Right lobe of liver (tissue), 6 donors: ENCODE measurements around the gene PRKAR2B. TPM values are rescaled to one million over a fixed set of nuclear protein-coding genes. Genes with fewer than 3 reads are reported as not detected.
A peak's percentile ranks its signal among the peaks of the same experiment; 100 is the strongest.

Source experiments
- ATAC-seq, 4 donors: fragments of 200-7000 bp; cut with Tn5 transposase; one replicate each; pipeline ENCODE4 v1.9.1; 2020; ENCODE audit warnings: mild to moderate bottlenecking in 4 of 4, moderate library complexity in 4 of 4
- DNase-seq, 3 donors: peaks; one replicate each; pipeline ENCODE4 v3.0.0-alpha.2; 2020
- H3K27ac ChIP-seq, 3 donors: fragments of 200-600 bp; one replicate each; pipeline ENCODE4 v1.8.0; 2022
- H3K27me3 ChIP-seq, 2 donors: fragments of 200-600 bp; one replicate each; pipeline ENCODE4 v1.8.0; 2022
- H3K36me3 ChIP-seq, 4 donors: fragments of 200-600 bp; sonication (generic) in 1 of 4; one replicate each; pipeline versions ENCODE4 v1.5.1 to v1.8.0; 2017 to 2022; ENCODE audit warnings: control low read depth in 1 of 4
- H3K4me1 ChIP-seq, 4 donors: fragments of 200-600 bp; sonication (generic) in 1 of 4; one replicate each; pipeline versions ENCODE4 v1.5.1 to v1.8.0; 2017 to 2022; ENCODE audit warnings: control low read depth in 1 of 4
- H3K4me3 ChIP-seq, 3 donors: fragments of 200-600 bp; one replicate each; pipeline ENCODE4 v1.8.0; 2022
- H3K9me3 ChIP-seq, 4 donors: fragments of 200-600 bp; sonication (generic) in 1 of 4; one replicate each; pipeline versions ENCODE4 v1.5.1 to v1.8.0; 2017 to 2022; ENCODE audit warnings: control low read depth in 1 of 4
- POLR2A ChIP-seq: fragments of 450-650 bp; IDR thresholded peaks from one replicate; pipeline ENCODE4 v1.6.1; 2017; ENCODE audit warnings: antibody characterized with exemption, mild to moderate bottlenecking
- WGBS: methylation state at CpG from one replicate; pipeline ENCODE4 v1.1.6; 2018; ENCODE audit warnings: low coverage, low lambda C conversion rate; ENCODE audit not compliant: insufficient coverage; ENCODE audit errors: missing lambda C conversion rate; 5-methylcytosine and 5-hydroxymethylcytosine counted together
- intact Hi-C, 2 donors: fragments of 100-400 bp; cut with DNase I; formaldehyde crosslinking; loops; one replicate each; pipeline versions ENCODE4 v1.11.2 to v1.14.1; 2022
- total RNA-seq, 6 experiments: library from RNA; depleted of rRNA in 2 of 6; stranded (reverse); fragments of >200 nt in 2 of 6; fragmentation: NEBNext Ultra II Directional in 3 of 6; extraction: Animal tissue kit (Norgen Biotek cat#: 25700) in 3 of 6; gene quantifications; one replicate each; pipeline versions ENCODE4 v1.1.0 to v1.2.4, GENCODE V29; 2016 to 2023
- TF ChIP-seq, protein P1 (sequence below), 4 donors: fragments of 200-600 bp in 3 of 4; fragments of 450-650 bp in 1 of 4; IDR thresholded peaks; one replicate each; pipeline versions ENCODE4 v1.5.1 to v1.8.0; 2016 to 2022; ENCODE audit warnings: antibody characterized with exemption in 4 of 4, mild to moderate bottlenecking in 2 of 4
- donor health status: DM: no; HTN: yes; CAD: no.
- donor health status: DM: no; HTN: no; CAD: no.
- donor health status: DM: no; HTN: no; CAD: no.
- donor health status: DM: no; HTN: yes; CAD: no.
- donor health status: DM: no; HTN: yes; CAD: no.

Gene PRKAR2B
- total RNA-seq, 6 experiments from 2014 or later = 1.4 to 2.9 (median 1.8) TPM

- Histone ChIP-seq H3K9me3 (no peaks in the 10 kb centered on the region), H3K36me3 (no peaks in the 10 kb centered on the region), H3K27me3 (no peaks in the 10 kb centered on the region), H3K27ac (peak overlapping the region in 2 of 3 donors; percentile 46 to 51), H3K4me3 (no peak overlapping the region), H3K4me1 (peaks cover 0 to 6% (median 0%) of the 10 kb centered on the region in 4 donors)
- intact Hi-C loops = no loop called here
- DNase-seq (no peak), ATAC-seq (peak in 3 of 4 donors; percentile 51 to 70 (median 56))
- 98% methylated on average over 4 of the region's 4 CpGs for WGBS
- TF ChIP-seq, protein P1, sequence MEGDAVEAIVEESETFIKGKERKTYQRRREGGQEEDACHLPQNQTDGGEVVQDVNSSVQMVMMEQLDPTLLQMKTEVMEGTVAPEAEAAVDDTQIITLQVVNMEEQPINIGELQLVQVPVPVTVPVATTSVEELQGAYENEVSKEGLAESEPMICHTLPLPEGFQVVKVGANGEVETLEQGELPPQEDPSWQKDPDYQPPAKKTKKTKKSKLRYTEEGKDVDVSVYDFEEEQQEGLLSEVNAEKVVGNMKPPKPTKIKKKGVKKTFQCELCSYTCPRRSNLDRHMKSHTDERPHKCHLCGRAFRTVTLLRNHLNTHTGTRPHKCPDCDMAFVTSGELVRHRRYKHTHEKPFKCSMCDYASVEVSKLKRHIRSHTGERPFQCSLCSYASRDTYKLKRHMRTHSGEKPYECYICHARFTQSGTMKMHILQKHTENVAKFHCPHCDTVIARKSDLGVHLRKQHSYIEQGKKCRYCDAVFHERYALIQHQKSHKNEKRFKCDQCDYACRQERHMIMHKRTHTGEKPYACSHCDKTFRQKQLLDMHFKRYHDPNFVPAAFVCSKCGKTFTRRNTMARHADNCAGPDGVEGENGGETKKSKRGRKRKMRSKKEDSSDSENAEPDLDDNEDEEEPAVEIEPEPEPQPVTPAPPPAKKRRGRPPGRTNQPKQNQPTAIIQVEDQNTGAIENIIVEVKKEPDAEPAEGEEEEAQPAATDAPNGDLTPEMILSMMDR (IDR thresholded peaks at IDR 0.05) = no peak
- TF ChIP-seq POLR2A = no peak
Measured at GRCh38 chr7:107123392-107123791, 78.9 kb downstream of the PRKAR2B start.

DNA sequence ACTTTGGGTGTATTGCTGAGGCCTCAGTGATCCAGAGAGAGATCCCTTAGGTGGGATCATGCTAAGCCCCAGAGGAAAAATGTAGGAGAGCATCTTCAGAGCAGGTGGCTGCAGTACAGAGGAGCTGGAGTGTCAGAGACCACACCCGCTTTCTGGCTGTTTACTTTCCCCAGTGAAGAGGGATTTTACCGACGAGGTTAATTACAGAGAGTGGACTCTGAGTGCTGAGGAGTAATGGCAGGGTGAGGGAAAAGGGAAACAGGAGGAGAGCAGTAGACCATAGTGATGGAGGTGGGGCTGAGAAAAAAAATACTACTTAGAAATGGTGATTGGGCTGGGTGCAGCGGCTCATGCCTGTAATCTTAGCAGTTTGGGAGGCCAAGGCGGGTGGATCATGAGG lies 81.0 kb downstream of the PRKAR2B start:
- intact Hi-C loops = no loop called here
- TF ChIP-seq, protein P1 (IDR thresholded peaks at IDR 0.05) = no peak
- TF ChIP-seq POLR2A = no peak
- Histone ChIP-seq H3K27me3 (no peaks in the 10 kb centered on the region), H3K4me3 (no peak overlapping the region), H3K36me3 (no peaks in the 10 kb centered on the region), H3K9me3 (no peaks in the 10 kb centered on the region), H3K27ac (no peak overlapping the region), H3K4me1 (peaks cover 0 to 6% (median 0%) of the 10 kb centered on the region in 4 donors)
- DNase-seq (no peak), ATAC-seq (no peak)
- 72% methylated on average over 5 of the region's 5 CpGs for WGBS

DNA sequence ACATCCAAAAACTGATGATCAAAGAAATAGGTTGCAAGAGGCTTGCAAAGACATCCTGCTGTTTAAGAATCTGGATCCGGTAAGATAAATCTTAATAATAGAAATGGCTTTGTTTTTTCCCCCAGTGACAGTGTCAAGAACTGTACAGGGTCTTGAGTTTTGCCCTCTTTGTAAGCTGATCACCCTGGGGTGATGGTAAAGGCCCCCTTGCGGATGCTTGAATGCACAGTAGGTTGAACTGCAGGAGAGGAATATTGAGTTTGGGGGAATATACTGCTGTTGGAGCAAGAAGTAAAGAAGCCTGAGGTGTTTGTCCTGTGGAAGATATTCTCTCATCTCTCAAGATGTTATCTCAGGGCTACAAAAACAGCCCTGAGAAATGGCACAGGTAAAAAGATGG lies 83.7 kb downstream of the PRKAR2B start:
- intact Hi-C loops = no loop called here
- TF ChIP-seq, protein P1 (IDR thresholded peaks at IDR 0.05) = no peak
- no peak for TF ChIP-seq POLR2A
- WGBS = 87% methylated on average over 2 of the region's 2 CpGs
- H3K27ac ChIP-seq = no peak overlapping the region
- H3K4me1 ChIP-seq = no peaks in the 10 kb centered on the region
- H3K4me3 ChIP-seq = no peak overlapping the region
- ATAC-seq (no peak), DNase-seq (no peak)
- no peaks in the 10 kb centered on the region for H3K9me3 ChIP-seq
- H3K27me3 ChIP-seq = no peaks in the 10 kb centered on the region
- H3K36me3 ChIP-seq = no peaks in the 10 kb centered on the region

DNA sequence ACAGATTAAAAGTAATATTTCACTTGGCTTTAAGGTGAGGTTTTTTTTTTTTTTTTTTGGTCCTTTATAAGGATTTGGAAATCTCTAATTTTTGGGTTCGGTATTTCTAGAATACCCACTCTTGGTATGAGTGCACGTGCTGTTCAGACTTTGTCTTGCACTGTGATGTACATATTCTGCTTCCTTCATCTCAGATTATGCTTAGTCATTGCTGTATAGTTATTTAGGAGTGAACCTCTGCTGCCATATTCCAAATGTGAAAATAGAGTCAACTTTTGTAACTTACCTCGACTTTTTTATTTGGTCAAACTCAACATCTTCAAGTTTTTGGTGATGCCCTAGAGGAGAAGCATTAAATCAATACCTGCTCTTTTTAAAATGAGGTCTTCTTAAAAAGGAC lies 84.2 kb downstream of the PRKAR2B start:
- 83% methylated on average over 3 of the region's 3 CpGs for WGBS
- H3K27ac ChIP-seq = no peak overlapping the region
- DNase-seq = no peak
- no peaks in the 10 kb centered on the region for H3K9me3 ChIP-seq
- intact Hi-C loops = no loop called here
- H3K4me3 ChIP-seq = no peak overlapping the region
- no peaks in the 10 kb centered on the region for H3K27me3 ChIP-seq
- no peaks in the 10 kb centered on the region for H3K36me3 ChIP-seq
- ATAC-seq = no peak
- no peaks in the 10 kb centered on the region for H3K4me1 ChIP-seq
- TF ChIP-seq POLR2A = no peak
- TF ChIP-seq, protein P1 (IDR thresholded peaks at IDR 0.05) = no peak
